GM12892 (cell line): ENCODE measurements around the gene RCVRN.
"Not testable (repeated sequence)": the region's sequence is repeated elsewhere in the genome, so short reads cannot be mapped to it uniquely, and the experiment has no call there.

Experiments
- DNase-seq: peaks from one replicate; pipeline ENCODE4 v3.0.0; 2011; ENCODE audit not compliant: insufficient read length
- FAIRE-seq: peaks from 2 replicates; lab custom pipeline; 2011; peaks lifted over from hg19 to GRCh38; lab: Jason Lieb, UNC
- POLR2A ChIP-seq: IDR thresholded peaks from 2 replicates; pipeline ENCODE4 v1.6.1; 2011; ENCODE audit warnings: low read depth, low read length, control low read depth
- POLR2AphosphoS5 ChIP-seq: IDR thresholded peaks from 2 replicates; pipeline ENCODE4 v1.6.1; 2011; ENCODE audit warnings: low read depth, low read length, control low read depth
- TAF1 ChIP-seq: IDR thresholded peaks from 2 replicates; pipeline ENCODE4 v1.6.1; 2011; ENCODE audit warnings: low read depth, mild to moderate bottlenecking, control low read depth, low read length, borderline replicate concordance

Gene RCVRN

DNA sequence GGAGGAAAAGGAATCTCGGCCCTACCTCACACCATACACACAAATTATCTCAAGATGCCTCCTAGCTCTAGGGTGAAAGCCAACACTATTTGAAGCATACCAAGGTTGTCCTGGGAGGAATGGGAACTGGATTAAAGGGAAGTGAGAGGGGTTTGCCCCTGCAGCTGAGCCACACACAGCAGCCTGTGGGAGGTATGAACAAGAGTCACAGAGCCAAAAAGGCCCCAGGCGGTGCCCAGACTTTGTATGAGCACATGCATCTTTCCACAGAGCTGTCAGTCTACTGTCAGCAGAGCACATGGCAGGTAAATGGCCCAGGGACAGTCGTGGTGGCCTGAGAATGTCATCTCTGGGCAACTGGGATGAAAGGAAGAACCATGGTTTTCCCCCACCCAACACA lies 31.0 kb upstream of the RCVRN start:
- FAIRE-seq = no peak
- no peak for DNase-seq
- TF ChIP-seq POLR2A (no peak), POLR2AphosphoS5 (no peak), TAF1 (no peak)

DNA sequence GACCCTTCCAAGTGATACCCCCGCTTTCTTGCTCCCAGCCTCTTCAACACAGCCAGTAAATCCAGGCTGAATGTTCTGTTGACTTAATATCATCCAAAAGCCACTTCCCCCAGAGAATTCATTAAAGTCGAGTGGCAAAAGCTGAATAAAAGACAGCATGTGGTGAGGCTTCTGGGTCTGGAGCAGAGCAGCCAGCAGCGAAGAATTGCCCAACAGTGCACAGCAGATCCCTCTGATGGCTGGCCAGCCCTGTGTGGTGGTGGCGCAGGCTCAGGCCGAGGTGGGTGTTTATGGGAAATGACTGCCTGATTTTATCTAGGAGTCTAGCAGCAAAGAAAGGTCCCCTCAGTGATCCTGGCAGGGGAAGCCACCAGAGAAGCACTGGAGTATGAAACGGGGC lies 30.3 kb upstream of the RCVRN start:
- DNase-seq = no peak
- no peak for TF ChIP-seq POLR2AphosphoS5
- TF ChIP-seq POLR2A = no peak
- TF ChIP-seq TAF1 = no peak
- FAIRE-seq = no peak

DNA sequence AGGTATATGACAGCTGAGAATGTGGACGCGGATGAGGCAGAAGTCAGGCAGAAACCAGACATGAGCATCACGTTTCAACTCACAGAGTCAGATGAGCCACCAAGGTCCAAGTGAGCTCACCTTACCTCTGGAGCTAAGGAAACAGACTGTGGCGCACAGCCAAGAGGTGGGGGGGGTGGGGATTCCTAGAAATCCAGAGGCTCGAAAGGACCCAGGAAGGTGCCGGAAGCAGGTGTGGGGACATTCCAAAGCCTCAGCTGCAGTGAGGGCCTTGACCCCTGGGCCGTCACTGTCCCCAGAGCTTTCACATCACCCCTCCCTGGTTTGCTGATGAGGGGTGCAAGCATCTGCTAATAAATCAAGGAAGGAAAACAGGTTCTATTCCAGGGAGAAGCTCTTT lies 29.3 kb upstream of the RCVRN start:
- TF ChIP-seq POLR2AphosphoS5 (no peak), POLR2A (no peak), TAF1 (no peak)
- DNase-seq = no peak
- no peak for FAIRE-seq

DNA sequence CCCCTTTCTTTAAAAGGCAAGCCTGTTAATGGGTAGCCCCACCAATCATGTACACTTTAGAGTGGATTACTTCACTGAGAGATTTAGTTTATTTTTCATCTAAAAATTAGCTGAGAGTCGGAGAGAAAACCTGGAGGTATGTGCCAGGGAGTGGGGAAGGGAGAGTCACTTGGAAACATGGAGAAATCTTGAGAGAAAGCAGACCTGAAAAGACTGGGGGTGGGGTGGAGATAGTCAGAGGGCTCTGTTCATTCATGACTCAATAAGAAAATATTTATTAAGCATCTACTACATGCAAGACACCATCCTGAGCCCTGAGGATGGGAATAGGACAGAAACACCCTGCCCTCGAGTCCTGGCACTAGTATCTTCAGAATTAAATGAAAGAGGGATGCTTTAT lies 27.4 kb upstream of the RCVRN start:
- DNase-seq = no peak
- TF ChIP-seq POLR2AphosphoS5 = no peak
- no peak for TF ChIP-seq TAF1
- TF ChIP-seq POLR2A = no peak
- no peak for FAIRE-seq

DNA sequence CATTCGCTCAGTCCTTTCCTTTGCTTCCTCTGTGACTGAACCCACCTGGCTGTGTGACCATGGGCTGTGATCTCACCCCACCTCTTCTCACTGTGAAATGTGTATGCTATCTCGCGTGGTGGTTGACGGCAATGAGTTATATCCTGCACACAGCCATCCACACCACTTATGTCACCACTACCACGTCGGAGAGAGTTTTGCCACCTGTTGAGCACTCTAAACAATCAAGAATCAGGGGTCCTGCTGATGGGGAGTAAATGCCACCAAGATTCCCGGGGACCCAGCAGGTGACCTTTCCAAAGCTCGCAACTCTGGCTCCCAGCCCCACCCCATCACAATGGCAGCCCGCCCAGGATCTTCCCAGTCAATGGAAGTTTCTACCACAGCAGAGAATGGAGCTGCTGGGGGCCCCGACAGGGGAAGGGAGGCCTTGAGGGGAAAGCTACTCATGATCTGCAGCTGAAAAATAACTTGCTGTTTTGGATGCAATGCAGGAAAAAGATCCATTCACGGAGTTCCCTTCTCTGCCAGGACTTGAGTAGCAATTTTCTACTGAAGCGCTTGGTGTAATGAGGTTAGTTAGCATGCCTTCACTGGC lies 26.2 kb upstream of the RCVRN start:
- TF ChIP-seq TAF1 (no peak), POLR2A (no peak), POLR2AphosphoS5 (no peak)
- FAIRE-seq (no peak), DNase-seq (no peak)

DNA sequence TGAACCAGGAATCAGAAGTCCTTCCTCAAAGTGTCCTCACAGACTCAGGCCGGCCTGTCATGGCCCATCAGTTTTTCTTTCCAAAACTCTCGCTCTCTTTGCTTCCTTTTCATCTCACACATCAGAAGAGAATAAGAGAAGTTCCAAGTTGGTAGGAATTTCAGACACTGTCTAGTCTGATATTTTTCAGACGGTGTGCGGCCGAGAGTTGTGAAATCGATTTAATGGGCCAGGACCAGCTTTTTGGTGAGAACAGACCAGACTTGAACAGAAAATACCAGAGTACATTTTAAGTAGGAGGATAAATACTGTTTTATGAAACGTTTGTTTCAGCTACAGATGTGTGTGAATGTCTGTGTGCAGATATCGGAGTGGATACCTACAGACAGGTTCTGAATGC lies 24.8 kb upstream of the RCVRN start:
- TF ChIP-seq POLR2AphosphoS5 (no peak), TAF1 (no peak), POLR2A (no peak)
- FAIRE-seq (no peak), DNase-seq (no peak)

DNA sequence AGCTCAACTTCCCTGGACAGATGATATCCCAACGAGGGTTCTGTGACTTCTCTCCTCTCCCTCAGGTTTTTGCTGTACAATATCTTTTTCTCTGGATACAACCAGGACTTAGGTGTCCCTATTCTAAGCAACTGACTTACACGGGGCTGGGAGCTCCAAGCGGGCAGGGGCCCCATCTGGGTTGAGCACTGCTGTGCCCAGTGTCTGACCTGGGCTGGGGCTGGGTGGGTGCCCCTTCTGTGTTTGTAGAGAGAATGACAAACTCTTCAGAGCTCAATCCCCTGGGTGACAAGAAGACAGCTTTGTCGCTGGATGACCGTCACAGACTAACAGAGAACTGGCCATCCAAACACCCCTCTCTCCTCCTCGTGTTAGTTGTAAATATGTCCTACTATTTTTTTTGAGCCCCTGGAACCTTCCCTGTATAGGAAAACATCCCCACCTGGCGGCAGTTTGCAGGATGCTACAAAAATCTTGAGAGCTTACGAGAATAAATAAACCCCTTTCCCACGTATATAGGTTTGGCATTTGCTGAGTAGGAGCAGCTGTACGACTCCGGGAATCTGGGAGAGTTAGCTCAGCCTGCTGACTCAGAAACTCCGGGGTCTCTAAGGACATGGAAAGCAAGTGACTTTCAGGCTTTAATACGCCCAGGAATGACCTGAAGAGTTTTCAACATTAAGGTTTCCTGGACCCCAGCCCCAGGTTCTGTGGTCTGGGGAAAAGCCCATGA lies 23.7 kb upstream of the RCVRN start:
- FAIRE-seq (no peak), DNase-seq (no peak)
- no peak for TF ChIP-seq POLR2AphosphoS5
- no peak for TF ChIP-seq POLR2A
- no peak for TF ChIP-seq TAF1

DNA sequence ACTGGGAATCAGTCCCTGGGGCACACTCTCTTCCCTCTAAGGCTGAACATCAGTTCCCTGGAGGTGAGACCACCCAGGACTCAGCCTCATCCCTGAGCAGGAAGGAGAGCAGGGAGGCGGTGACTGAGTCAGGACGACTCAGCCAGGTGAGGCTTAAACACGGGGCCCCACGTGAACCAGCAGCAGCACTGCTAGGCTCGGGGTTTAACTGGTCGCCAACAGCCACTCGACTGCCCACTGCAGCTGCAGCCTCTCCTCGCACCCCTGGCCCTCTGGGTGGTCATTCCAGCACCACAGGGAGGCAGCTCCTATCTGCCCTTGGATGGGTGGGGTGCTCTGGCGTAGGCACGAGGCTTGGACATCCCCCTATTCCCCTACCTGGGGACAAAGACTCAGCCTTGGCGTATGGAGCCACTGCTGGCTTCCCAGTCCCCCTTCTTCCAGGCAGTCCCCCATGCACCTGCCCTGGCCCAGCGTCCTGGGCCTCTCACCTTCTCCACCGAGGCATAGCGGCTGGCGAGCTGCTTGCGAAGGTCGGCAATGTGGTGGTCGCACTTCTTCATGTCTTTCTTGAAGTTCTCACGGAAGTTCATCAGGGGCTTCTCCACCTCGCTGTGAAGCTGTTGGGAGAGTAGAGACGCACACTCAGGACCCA lies 21.2 kb upstream of the RCVRN start:
- no peak for DNase-seq
- FAIRE-seq = no peak
- TF ChIP-seq TAF1 = no peak
- TF ChIP-seq POLR2AphosphoS5 = no peak
- no peak for TF ChIP-seq POLR2A

DNA sequence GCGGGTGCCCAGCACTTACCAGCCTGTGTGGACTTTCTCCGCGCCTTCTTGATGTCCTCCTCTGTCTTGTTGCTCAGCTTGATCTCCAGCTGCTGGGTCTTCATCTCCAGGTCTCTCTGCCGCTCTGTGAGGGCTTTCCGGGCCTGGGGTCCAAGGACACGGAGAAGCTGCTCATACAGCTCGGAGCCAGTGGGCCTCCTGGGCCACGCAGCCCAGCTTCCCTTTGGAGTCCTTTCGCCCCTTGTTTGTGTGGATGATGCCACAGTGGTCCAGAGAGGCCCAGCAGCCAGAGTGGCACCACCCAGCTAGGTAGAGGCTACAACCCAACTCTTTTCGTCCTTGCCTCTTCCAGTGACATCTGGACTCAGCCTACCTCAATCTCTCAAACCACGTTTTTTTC lies 20.4 kb upstream of the RCVRN start:
- FAIRE-seq (no peak), DNase-seq (no peak)
- TF ChIP-seq POLR2A = no peak
- TF ChIP-seq TAF1 = no peak
- TF ChIP-seq POLR2AphosphoS5 = no peak

DNA sequence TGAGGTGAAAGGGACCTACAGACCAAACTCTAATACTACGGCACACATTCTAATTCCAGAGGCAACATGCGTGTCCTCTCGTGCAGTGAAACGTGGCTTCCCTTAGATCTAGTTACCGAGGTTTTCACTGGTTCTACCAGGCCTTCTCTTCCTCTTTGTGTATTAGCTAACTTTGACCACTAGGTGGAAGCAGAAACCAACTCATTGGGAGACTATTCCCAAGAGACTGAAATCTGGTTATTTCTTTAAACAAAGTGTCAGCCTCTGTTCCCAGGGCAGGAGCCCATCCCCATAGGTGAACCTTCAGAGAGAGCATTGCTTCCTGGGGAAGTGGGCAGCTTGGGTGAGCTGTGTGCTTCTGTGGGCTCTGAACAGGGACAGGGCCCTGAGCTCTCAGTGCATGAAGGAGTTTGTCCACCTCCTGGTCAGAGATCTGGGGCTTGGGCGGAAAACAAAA lies 19.7 kb upstream of the RCVRN start:
- peak; percentile 34 for DNase-seq
- no peak for TF ChIP-seq TAF1
- TF ChIP-seq POLR2AphosphoS5 = no peak
- no peak for TF ChIP-seq POLR2A
- peak; percentile 95 for FAIRE-seq

DNA sequence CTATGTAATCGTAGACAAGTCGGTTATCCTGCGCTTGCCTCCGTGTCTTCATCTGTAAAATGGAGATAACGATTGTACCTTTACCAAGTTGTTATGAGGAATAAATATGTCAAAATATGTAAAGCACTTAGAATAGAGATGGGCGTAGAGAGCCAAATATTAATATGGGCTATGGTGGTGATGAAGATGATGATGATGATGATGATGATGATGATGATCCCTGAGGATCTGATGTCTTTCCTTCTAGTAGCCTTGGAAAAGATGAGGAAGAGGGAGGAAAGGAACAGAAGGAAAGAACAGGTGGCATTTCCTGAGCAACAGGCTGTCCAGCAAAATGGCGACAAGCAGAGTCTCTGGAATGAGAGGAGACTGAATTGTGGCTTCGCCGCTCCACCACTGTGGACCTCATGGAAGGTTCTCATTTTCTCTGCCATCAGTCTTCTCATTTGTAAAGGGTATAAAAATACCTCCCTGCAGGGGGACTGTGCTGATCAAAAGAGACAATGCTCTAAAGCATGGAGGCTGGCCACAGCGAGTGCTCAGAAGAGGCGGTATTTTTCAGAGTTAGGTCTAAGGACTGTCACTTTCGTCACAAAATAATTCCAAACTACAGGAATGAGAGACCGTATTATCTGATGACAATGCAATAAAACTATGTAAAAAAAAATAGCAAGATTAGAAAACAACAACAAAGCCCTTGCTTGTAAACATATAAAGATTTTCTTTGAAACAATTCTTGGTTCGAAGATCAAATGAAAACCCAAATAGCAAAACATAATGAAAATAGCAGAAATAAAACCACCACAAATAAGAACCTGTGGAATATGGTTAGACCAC lies 17.2 kb upstream of the RCVRN start:
- FAIRE-seq (no peak), DNase-seq (no peak)
- TF ChIP-seq POLR2A = no peak
- TF ChIP-seq POLR2AphosphoS5 = no peak
- TF ChIP-seq TAF1 = no peak

DNA sequence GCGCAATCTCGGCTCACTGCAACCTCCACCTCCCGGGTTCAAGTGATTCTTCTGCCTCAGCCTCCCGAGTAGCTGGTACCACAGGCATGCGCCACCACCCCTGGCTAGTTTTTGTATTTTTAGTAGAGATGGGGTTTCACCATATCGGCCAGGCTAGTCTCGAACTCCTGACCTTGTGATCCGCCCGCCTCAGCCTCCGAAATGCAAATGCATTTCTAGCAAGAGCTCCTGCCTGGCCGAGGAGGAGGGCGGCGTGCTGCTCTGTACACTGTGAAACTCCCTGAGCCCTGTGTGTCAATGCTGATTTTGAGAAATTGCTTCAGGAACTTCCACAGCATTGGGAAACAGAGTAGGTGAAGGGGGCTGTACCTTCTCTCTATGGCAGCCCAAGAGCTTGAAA lies 16.1 kb upstream of the RCVRN start:
- not testable (repeated sequence) for FAIRE-seq, DNase-seq
